K562 (cell line): ENCODE results near the gene CCL8. TPM values are rescaled to one million over a fixed set of nuclear protein-coding genes. Genes with fewer than 3 reads are reported as not detected.

Source experiments
- ATAC-seq: fragments of 200-7000 bp; cut with Tn5 transposase; 3 replicates; pipeline ENCODE4 v1.9.1; 2020; ENCODE audit warnings: moderate library complexity
- BruUV-seq: library from RNA; stranded (reverse); fragments of 400-500 nt; replicated peaks from 2 replicates; lab custom pipeline; 2021; lab: Mats Ljungman, UMichigan
- CTCF ChIA-PET: fragments of 300-600 bp; formaldehyde crosslinking; extraction: SDS; loops from one replicate; lab custom pipeline; 2021; ENCODE audit warnings: low intra/inter-chr PET ratio; lab: Yijun Ruan, JAX
- POLR2A ChIA-PET: fragments of 300-600, 350-650 bp; sonication (Branson Sonifier 250); formaldehyde crosslinking; extraction: SDS; loops from one replicate; lab custom pipeline; 2021; ENCODE audit warnings: antibody characterized with exemption, inconsistent platforms; lab: Yijun Ruan, JAX
- DNase-seq, 4 experiments: peaks; one replicate each; pipeline versions ENCODE4 v3.0.0 to v3.0.0-alpha.2; 2011 to 2018; ENCODE audit warnings: low spot score in 3 of 4, mixed read lengths in 3 of 4; ENCODE audit errors: extremely low read depth in 1 of 4
- FAIRE-seq: peaks from 2 replicates; lab custom pipeline; 2011; peaks lifted over from hg19 to GRCh38; lab: Jason Lieb, UNC
- H2AFZ ChIP-seq: 2 replicates; pipeline ENCODE4 v1.6.0; 2011; ENCODE audit warnings: low read depth, low read length, control low read depth, inconsistent platforms
- H3K27ac ChIP-seq: fragments of 200-600 bp; 3 replicates; pipeline ENCODE4 v1.8.0; 2011; ENCODE audit warnings: low read depth, mild to moderate bottlenecking, control low read depth, inconsistent platforms, low read length, moderate library complexity, mixed read lengths; ENCODE audit errors: extremely low read depth
- H3K27me3 ChIP-seq, 2 experiments: fragments of 300-600 bp in 1 of 2; 2 replicates in 1 of 2; 3 replicates in 1 of 2; pipeline versions ENCODE4 v1.6.0 to v1.8.0; 2011; ENCODE audit warnings: inconsistent platforms in 2 of 2, low read length in 2 of 2, mild to moderate bottlenecking in 1 of 2, mixed read lengths in 1 of 2, moderate library complexity in 1 of 2; ENCODE audit not compliant: control insufficient read depth in 2 of 2, insufficient read depth in 2 of 2
- H3K36me3 ChIP-seq: fragments of 300-600 bp; 3 replicates; pipeline ENCODE4 v1.8.0; 2011; ENCODE audit warnings: mild to moderate bottlenecking, low read length, inconsistent platforms; ENCODE audit not compliant: control insufficient read depth, insufficient read depth
- H3K4me1 ChIP-seq, 2 experiments: fragments of 200-600 bp in 1 of 2; replicated peaks in 1 of 2; 2 replicates in 1 of 2; 3 replicates in 1 of 2; pipeline versions ENCODE4 v1.5.1 to v1.8.0; 2011; ENCODE audit warnings: inconsistent platforms in 2 of 2, low read length in 2 of 2, mild to moderate bottlenecking in 1 of 2, mixed read lengths in 1 of 2, moderate library complexity in 1 of 2; ENCODE audit not compliant: control insufficient read depth in 2 of 2, insufficient read depth in 2 of 2
- H3K4me2 ChIP-seq: 2 replicates; pipeline ENCODE4 v1.6.1; 2011; ENCODE audit warnings: low read length, control low read depth, inconsistent platforms, mixed read lengths; ENCODE audit not compliant: insufficient read depth
- H3K4me3 ChIP-seq: fragments of 200-600 bp; sonication (generic), shearing (Covaris generic); 2 replicates; pipeline ENCODE4 v1.5.1; 2016; ENCODE audit warnings: control low read depth, inconsistent platforms
- H3K79me2 ChIP-seq: fragments of 200-600 bp; 3 replicates; pipeline ENCODE4 v1.8.0; 2011; ENCODE audit warnings: low read length, inconsistent platforms; ENCODE audit not compliant: control insufficient read depth, insufficient read depth
- H3K9ac ChIP-seq, 2 experiments: 2 replicates each; pipeline versions ENCODE4 v1.6.0 to v1.6.1; 2011; ENCODE audit warnings: low read depth in 2 of 2, low read length in 2 of 2, control low read depth in 1 of 2, inconsistent platforms in 1 of 2, mild to moderate bottlenecking in 1 of 2, mixed read lengths in 1 of 2; ENCODE audit not compliant: insufficient read depth in 1 of 2
- H3K9me1 ChIP-seq: one replicate; pipeline ENCODE4 v1.6.0; 2011; ENCODE audit warnings: inconsistent platforms, mild to moderate bottlenecking, low read length, moderate library complexity; ENCODE audit not compliant: control insufficient read depth, insufficient read depth
- H3K9me3 ChIP-seq: replicated peaks from 2 replicates; pipeline ENCODE4 v1.5.1; 2011; ENCODE audit warnings: low read depth, low read length, inconsistent platforms; ENCODE audit not compliant: control insufficient read depth, insufficient read depth
- H4K20me1 ChIP-seq: replicated peaks from 2 replicates; pipeline ENCODE4 v1.6.1; 2011; ENCODE audit warnings: low read length, inconsistent platforms, mixed read lengths; ENCODE audit not compliant: control insufficient read depth, insufficient read depth
- ESRRA ChIP-seq: fragments of 450-650 bp; IDR thresholded peaks from 2 replicates; pipeline ENCODE4 v1.6.1; 2014; ENCODE audit warnings: low read depth, mild to moderate bottlenecking, moderate library complexity, borderline replicate concordance
- HEY1 ChIP-seq: fragments of 250-450 bp; sonication (Bioruptor Pico); IDR thresholded peaks from 2 replicates; pipeline ENCODE4 v1.5.0; 2020; ENCODE audit warnings: mild to moderate bottlenecking, moderate library complexity, borderline replicate concordance
- RHOXF2B ChIP-seq: fragments of 250-450 bp; sonication (Bioruptor Pico); conservative IDR thresholded peaks from 2 replicates; pipeline ENCODE4 v1.5.1; 2021
- ZKSCAN1 ChIP-seq: fragments of 150-350 bp; IDR thresholded peaks from 2 replicates; pipeline ENCODE4 v1.6.1; 2016; ENCODE audit warnings: low read depth, low read length
- ZNF121 ChIP-seq: sonication (generic); formaldehyde crosslinking; conservative IDR thresholded peaks from 2 replicates; pipeline ENCODE4 v1.8.0; 2022; ENCODE audit warnings: missing genetic modification reagents
- ZNF449 ChIP-seq: fragments of 250-450 bp; sonication (Bioruptor Pico); IDR thresholded peaks from 2 replicates; pipeline ENCODE4 v1.8.0; 2022; ENCODE audit warnings: moderate library complexity, mild to moderate bottlenecking, inconsistent platforms
- WGBS: fragments of 100-300 bp; shearing (Covaris generic); methylation state at CpG from one replicate; pipeline ENCODE4 v1.1.6; 2016; ENCODE audit warnings: low coverage, mixed read lengths; ENCODE audit not compliant: insufficient coverage; ENCODE audit errors: missing lambda C conversion rate; 5-methylcytosine and 5-hydroxymethylcytosine counted together
- in situ Hi-C: fragments of 300-500 bp; cut with MboI; formaldehyde crosslinking; loops from 4 replicates; pipeline ENCODE4 v1.15.0; 2018; ENCODE audit warnings: inconsistent platforms, mixed read lengths
- intact Hi-C: fragments of 100-400 bp; cut with micrococcal nuclease; formaldehyde crosslinking; loops from 2 replicates; pipeline ENCODE4 v1.14.2; 2022
- polyA plus RNA-seq, 8 experiments: library from polyadenylated mRNA; depleted of rRNA in 4 of 8; stranded (reverse) in 5 of 8; unstranded in 3 of 8; fragments of >200 nt; fragmentation: Nextera tagmentation in 2 of 8; fragmentation: Illumina TruSeq in 1 of 8; extraction: Ambion mirVana in 2 of 8; extraction: Trizol in 1 of 8; gene quantifications; 2 replicates each; pipeline versions ENCODE4 v1.2.1 to v1.2.3, GENCODE V29; 2011 to 2014; ENCODE audit warnings: inconsistent platforms in 1 of 8, missing spikeins in 1 of 8
- total RNA-seq, 7 experiments: library from RNA; depleted of rRNA in 6 of 7; stranded (reverse); fragments of >200 nt in 6 of 7; fragmentation: Illumina TruSeq in 2 of 7; extraction: Trizol in 2 of 7; gene quantifications; 2 replicates each; pipeline versions ENCODE4 v1.2.1 to v1.2.3, GENCODE V29; 2011 to 2021; ENCODE audit warnings: low replicate concordance in 1 of 7
- TF ChIP-seq, protein P1 (sequence below): fragments of 450-650 bp; formaldehyde crosslinking; conservative IDR thresholded peaks from 2 replicates; pipeline ENCODE4 v1.4.0; 2022; ENCODE audit warnings: mild to moderate bottlenecking, missing genetic modification characterization

The CCL8 gene
- total and polyA plus RNA-seq, 9 of the 15 experiments (the other 6 are each of a cell fraction or from before 2014, with no cell fraction given), result 0.06 TPM; not detected in 8

DNA sequence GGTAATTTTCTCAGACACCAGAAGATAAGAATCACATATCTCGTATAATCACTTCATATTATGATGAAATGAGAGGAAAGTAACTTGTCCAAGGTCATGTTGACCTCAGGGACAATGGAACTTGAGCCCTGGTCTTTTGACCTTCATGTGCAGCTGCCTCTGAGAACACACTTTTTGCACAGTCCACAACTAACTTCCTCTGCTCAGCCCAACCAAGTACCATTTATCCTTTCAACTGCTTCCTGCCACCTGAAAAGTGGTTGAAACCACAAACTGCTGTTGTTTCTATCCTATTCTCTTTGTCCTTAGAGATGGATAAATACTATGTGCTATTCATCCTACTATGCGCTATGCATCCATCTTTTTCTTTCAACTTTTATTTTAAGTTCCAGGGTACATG is 46.1 kb downstream of the CCL8 start:
- ChIA-PET POLR2A (no interaction called here), CTCF (no interaction called here)
- H4K20me1 ChIP-seq, result no peaks in the 10 kb centered on the region
- ATAC-seq, result no peak
- intact Hi-C loops, result no loop called here
- TF ChIP-seq, protein P1, sequence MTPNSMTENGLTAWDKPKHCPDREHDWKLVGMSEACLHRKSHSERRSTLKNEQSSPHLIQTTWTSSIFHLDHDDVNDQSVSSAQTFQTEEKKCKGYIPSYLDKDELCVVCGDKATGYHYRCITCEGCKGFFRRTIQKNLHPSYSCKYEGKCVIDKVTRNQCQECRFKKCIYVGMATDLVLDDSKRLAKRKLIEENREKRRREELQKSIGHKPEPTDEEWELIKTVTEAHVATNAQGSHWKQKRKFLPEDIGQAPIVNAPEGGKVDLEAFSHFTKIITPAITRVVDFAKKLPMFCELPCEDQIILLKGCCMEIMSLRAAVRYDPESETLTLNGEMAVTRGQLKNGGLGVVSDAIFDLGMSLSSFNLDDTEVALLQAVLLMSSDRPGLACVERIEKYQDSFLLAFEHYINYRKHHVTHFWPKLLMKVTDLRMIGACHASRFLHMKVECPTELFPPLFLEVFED, result no peak
- TF ChIP-seq ESRRA (peak; percentile 78), ZNF121 (CRISPR knock-in tag) (no peak), ZKSCAN1 (peak; percentile 56; the same call in 1 of the 2 replicates), HEY1 (CRISPR knock-in tag) (no peak), RHOXF2B (CRISPR knock-in tag) (no peak), ZNF449 (no peak)
- no peaks in the 10 kb centered on the region for H3K79me2 ChIP-seq
- no peaks in the 10 kb centered on the region for H3K9me3 ChIP-seq
- H3K9ac ChIP-seq, result no peak overlapping the region
- H3K27ac ChIP-seq, result no peak overlapping the region
- H3K9me1 ChIP-seq, result no peaks in the 10 kb centered on the region
- no peak overlapping the region for H3K4me2 ChIP-seq
- no peak overlapping the region for H2AFZ ChIP-seq
- H3K27me3 ChIP-seq, result peaks cover 0 to 6% of the 10 kb centered on the region in 2 experiments; a peak in 2 of 5 replicates
- no peak for DNase-seq
- H3K36me3 ChIP-seq, result no peaks in the 10 kb centered on the region
- no TSS peak for BruUV-seq
- in situ Hi-C loops, result no loop called here
- no peaks in the 10 kb centered on the region; a peak in 1 of 5 replicates for H3K4me1 ChIP-seq
- 18% methylated on average over 2 of the region's 2 CpGs for WGBS
- H3K4me3 ChIP-seq, result no peak overlapping the region
- FAIRE-seq, result no peak
